ENCODE results near the gene GPR84.

DNA sequence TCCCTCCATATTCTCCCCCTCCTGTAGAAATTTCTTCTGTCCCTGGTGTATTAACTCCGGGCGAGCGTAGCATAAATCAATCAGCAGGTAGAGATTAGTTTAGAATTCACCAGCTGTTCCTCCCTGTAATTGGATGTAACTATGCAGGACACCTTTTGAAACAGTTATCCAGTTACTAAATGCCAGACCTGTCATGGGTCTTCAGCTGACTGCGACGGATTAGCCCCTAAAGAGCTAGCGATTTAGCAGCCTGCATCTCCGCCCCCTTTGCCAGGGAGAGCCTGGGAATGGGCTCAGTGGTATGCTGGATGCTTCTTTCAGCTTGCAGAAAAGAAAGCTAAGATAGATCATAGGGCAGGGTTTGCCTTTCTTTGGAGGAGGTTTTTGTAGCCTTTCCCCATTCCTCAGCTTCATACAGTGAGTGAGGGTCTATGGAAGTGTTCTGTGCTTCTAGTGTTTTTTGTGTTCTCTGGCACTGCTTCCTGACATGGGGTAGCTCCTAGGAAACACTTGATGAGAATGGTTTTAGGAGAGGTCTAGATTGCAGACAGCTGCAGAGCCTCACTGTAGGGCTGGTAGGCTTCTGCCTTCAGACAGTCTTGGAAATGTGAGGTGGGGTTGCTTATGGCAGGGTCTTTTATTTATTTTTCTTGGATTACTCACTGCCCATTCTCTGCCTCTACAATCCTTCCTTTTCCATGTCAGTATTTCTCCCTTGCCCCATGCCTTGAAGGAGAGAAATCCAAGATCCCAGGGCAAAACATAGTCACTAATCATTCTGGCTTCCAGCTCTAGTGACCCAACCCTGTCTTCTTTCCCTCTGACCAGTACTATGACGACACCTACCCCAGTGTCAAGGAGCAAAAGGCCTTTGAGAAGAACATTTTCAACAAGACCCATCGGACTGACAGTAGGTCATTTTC is 22.6 kb downstream of the GPR84 start:
- TF ChIP-seq, protein P1, sequence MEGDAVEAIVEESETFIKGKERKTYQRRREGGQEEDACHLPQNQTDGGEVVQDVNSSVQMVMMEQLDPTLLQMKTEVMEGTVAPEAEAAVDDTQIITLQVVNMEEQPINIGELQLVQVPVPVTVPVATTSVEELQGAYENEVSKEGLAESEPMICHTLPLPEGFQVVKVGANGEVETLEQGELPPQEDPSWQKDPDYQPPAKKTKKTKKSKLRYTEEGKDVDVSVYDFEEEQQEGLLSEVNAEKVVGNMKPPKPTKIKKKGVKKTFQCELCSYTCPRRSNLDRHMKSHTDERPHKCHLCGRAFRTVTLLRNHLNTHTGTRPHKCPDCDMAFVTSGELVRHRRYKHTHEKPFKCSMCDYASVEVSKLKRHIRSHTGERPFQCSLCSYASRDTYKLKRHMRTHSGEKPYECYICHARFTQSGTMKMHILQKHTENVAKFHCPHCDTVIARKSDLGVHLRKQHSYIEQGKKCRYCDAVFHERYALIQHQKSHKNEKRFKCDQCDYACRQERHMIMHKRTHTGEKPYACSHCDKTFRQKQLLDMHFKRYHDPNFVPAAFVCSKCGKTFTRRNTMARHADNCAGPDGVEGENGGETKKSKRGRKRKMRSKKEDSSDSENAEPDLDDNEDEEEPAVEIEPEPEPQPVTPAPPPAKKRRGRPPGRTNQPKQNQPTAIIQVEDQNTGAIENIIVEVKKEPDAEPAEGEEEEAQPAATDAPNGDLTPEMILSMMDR (IDR thresholded peaks at IDR 0.05), result no peak
- TF ChIP-seq POLR2A (IDR thresholded peaks at IDR 0.05) (no peak), POLR2AphosphoS5 (IDR thresholded peaks at IDR 0.05) (no peak)

Measured in transverse colon (tissue), 4 donors.